GM19025 (cell line): Measurements from ENCODE around the gene CD274.
A peak's percentile ranks its signal among the peaks of the same experiment; 100 is the strongest.

ENCODE experiments used
- ATAC-seq: cut with Tn5 transposase; IDR thresholded peaks from one replicate; pipeline ENCODE4 v1.9.1; 2021; ENCODE audit warnings: mild to moderate bottlenecking, low read depth, moderate library complexity; ENCODE audit not compliant: unreplicated experiment

CD274 gene

GRCh38 chr9:5518937-5519319, 68.6 kb downstream of the CD274 start:
- ATAC-seq, result peak; percentile 15
